Measurements from ENCODE around the gene EML4.

GRCh38 chr2:42300527-42300926 lies 131.4 kb downstream of the EML4 start:
- no peak for TF ChIP-seq POLR2A (IDR thresholded peaks at IDR 0.05)
- no peak for TF ChIP-seq CTCF (IDR thresholded peaks at IDR 0.05)
